Measurements from ENCODE around the gene KRTAP10-1. TPM values are rescaled to one million over a fixed set of nuclear protein-coding genes. Genes with fewer than 3 reads are reported as not detected.

The KRTAP10-1 gene
- total and polyA plus RNA-seq, 2 of the 13 experiments (the other 11 are each of a cell fraction or from before 2014, with no cell fraction given): not detected

DNA sequence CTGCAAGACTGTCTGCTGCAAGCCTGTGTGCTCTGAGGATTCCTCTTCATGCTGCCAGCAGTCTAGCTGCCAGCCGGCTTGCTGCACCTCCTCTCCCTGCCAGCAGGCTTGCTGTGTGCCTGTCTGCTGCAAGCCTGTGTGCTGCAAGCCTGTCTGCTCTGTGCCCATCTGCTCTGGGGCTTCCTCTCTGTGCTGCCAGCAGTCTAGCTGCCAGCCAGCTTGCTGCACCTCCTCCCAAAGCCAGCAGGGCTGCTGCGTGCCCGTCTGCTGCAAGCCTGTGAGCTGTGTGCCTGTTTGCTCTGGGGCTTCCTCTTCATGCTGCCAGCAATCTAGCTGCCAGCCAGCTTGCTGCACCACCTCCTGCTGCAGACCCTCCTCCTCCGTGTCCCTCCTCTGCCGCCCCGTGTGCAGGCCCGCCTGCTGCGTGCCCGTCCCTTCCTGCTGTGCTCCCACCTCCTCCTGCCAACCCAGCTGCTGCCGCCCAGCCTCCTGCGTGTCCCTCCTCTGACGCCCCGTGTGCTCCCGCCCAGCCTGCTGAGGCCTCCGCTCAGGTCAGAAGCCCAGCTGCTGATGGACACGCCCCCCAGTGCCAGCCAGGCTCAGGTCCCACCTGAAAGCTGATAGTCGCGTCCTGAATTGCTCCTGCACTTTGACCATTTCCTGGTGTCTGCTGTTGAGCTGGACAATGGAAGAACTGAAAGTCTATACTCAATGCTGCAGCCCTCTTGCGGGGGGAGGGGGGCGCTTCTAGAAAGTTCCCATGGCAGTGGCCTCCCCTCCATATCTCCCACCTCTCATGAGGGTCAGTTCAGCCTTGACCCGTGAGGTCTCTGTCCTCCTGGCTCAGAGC, 34.7 kb upstream of the KRTAP10-1 start (continued):
- TF ChIP-seq ZNF776 (CRISPR knock-in tag; IDR thresholded peaks at IDR 0.05): no peak
- no peak for TF ChIP-seq ZEB1 (IDR thresholded peaks at IDR 0.05; ENCODE audit: insufficient replicate concordance, low read depth)
- TF ChIP-seq THYN1 (CRISPR knock-in tag; IDR thresholded peaks at IDR 0.05; ENCODE audit: borderline replicate concordance, low read depth): no peak
- TF ChIP-seq ZMAT5 (CRISPR knock-in tag; IDR thresholded peaks at IDR 0.05; ENCODE audit: borderline replicate concordance, low read depth): no peak
- TF ChIP-seq ZNF792 (CRISPR knock-in tag; IDR thresholded peaks at IDR 0.05): no peak
- TF ChIP-seq, protein P1, sequence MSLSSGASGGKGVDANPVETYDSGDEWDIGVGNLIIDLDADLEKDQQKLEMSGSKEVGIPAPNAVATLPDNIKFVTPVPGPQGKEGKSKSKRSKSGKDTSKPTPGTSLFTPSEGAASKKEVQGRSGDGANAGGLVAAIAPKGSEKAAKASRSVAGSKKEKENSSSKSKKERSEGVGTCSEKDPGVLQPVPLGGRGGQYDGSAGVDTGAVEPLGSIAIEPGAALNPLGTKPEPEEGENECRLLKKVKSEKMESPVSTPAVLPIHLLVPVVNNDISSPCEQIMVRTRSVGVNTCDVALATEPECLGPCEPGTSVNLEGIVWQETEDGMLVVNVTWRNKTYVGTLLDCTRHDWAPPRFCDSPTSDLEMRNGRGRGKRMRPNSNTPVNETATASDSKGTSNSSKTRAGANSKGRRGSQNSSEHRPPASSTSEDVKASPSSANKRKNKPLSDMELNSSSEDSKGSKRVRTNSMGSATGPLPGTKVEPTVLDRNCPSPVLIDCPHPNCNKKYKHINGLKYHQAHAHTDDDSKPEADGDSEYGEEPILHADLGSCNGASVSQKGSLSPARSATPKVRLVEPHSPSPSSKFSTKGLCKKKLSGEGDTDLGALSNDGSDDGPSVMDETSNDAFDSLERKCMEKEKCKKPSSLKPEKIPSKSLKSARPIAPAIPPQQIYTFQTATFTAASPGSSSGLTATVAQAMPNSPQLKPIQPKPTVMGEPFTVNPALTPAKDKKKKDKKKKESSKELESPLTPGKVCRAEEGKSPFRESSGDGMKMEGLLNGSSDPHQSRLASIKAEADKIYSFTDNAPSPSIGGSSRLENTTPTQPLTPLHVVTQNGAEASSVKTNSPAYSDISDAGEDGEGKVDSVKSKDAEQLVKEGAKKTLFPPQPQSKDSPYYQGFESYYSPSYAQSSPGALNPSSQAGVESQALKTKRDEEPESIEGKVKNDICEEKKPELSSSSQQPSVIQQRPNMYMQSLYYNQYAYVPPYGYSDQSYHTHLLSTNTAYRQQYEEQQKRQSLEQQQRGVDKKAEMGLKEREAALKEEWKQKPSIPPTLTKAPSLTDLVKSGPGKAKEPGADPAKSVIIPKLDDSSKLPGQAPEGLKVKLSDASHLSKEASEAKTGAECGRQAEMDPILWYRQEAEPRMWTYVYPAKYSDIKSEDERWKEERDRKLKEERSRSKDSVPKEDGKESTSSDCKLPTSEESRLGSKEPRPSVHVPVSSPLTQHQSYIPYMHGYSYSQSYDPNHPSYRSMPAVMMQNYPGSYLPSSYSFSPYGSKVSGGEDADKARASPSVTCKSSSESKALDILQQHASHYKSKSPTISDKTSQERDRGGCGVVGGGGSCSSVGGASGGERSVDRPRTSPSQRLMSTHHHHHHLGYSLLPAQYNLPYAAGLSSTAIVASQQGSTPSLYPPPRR (CRISPR knock-in tag; IDR thresholded peaks at IDR 0.05; ENCODE audit: borderline replicate concordance): peak; percentile 55; the same call in 1 of the 2 replicates
- TF ChIP-seq TAF15 (IDR thresholded peaks at IDR 0.05; ENCODE audit: low read depth, low read length, poor library complexity, severe bottlenecking): no peak
- no peak for TF ChIP-seq HOXA9 (CRISPR knock-in tag; IDR thresholded peaks at IDR 0.05; ENCODE audit: borderline replicate concordance)
- no peak for TF ChIP-seq HOXD1 (CRISPR knock-in tag; IDR thresholded peaks at IDR 0.05)
- no peak for TF ChIP-seq TAF1 (CRISPR knock-in tag; IDR thresholded peaks at IDR 0.05)
- TF ChIP-seq WIZ (CRISPR knock-in tag; IDR thresholded peaks at IDR 0.05): no peak; the same call in 1 of the 2 replicates
- no peak for TF ChIP-seq ATF3 (CRISPR knock-in tag; IDR thresholded peaks at IDR 0.05)
- TF ChIP-seq ZBTB7A (CRISPR knock-in tag; IDR thresholded peaks at IDR 0.05): no peak
- peak; percentile 97 for TF ChIP-seq ZNF292 (CRISPR knock-in tag; IDR thresholded peaks at IDR 0.05; ENCODE audit: borderline replicate concordance, low read depth)
- no peak for TF ChIP-seq ARNT (IDR thresholded peaks at IDR 0.05)
- no peak for TF ChIP-seq ZSCAN22 (CRISPR knock-in tag; IDR thresholded peaks at IDR 0.05)
- TF ChIP-seq ZNF746 (CRISPR knock-in tag; IDR thresholded peaks at IDR 0.05): no peak
- TF ChIP-seq HNF1A (IDR thresholded peaks at IDR 0.05; ENCODE audit: low read depth): no peak
- no peak; the same call in 1 of the 2 replicates for TF ChIP-seq HNF1A (CRISPR knock-in tag; IDR thresholded peaks at IDR 0.05; ENCODE audit: borderline replicate concordance)

Data from HepG2 (cell line).